Effector CD8-positive, alpha-beta T cell (primary cell): ENCODE measurements around the gene TCIRG1.

Experiments
- DNase-seq: peaks from one replicate; lab custom pipeline; 2025; lab: John Stamatoyannopoulos, UW

TCIRG1 gene

GRCh38 chr11:68037411-68038225 is 1.2 kb upstream of the TCIRG1 start:
- DNase-seq: no peak

- DNase-seq: no peak
Measured at GRCh38 chr11:68038226-68038717, 553 bp upstream of the TCIRG1 start.

- DNase-seq: no peak
Measured at GRCh38 chr11:68039526-68040086, 781 bp downstream of the TCIRG1 start.

- no peak for DNase-seq
Measured at GRCh38 chr11:68040101-68040956, 1.5 kb downstream of the TCIRG1 start.

- DNase-seq: no peak
Measured at GRCh38 chr11:68040957-68041591, 2.2 kb downstream of the TCIRG1 start.

GRCh38 chr11:68041617-68042218 is 2.9 kb downstream of the TCIRG1 start:
- no peak for DNase-seq

- DNase-seq: no peak
Measured at GRCh38 chr11:68042219-68043028, 3.6 kb downstream of the TCIRG1 start.

- DNase-seq: no peak
Measured at GRCh38 chr11:68043029-68043348, 4.2 kb downstream of the TCIRG1 start.

GRCh38 chr11:68043349-68044144 is 4.7 kb downstream of the TCIRG1 start:
- no peak for DNase-seq

GRCh38 chr11:68044145-68044813 is 5.5 kb downstream of the TCIRG1 start:
- DNase-seq: no peak

- no peak for DNase-seq
Measured at GRCh38 chr11:68044898-68045351, 6.1 kb downstream of the TCIRG1 start.

- DNase-seq: no peak
Measured at GRCh38 chr11:68047437-68048290, 8.8 kb downstream of the TCIRG1 start.

- no peak for DNase-seq
Measured at GRCh38 chr11:68048681-68049508, 10.1 kb downstream of the TCIRG1 start.

- no peak for DNase-seq
Measured at GRCh38 chr11:68049509-68050370, 10.9 kb downstream of the TCIRG1 start.

- no peak for DNase-seq
Measured at GRCh38 chr11:68050371-68050841, 11.6 kb downstream of the TCIRG1 start.
